GM12891 (cell line): ENCODE measurements around the gene PPP1R12B.
"Not testable (repeated sequence)": the region's sequence is repeated elsewhere in the genome, so short reads cannot be mapped to it uniquely, and the experiment has no call there.

Source experiments
- DNase-seq: peaks from one replicate; pipeline ENCODE4 v3.0.0; 2011; ENCODE audit warnings: low spot score; ENCODE audit not compliant: insufficient read length
- FAIRE-seq: peaks from 2 replicates; lab custom pipeline; 2011; peaks lifted over from hg19 to GRCh38; lab: Jason Lieb, UNC
- PAX5 ChIP-seq: IDR thresholded peaks from 2 replicates; pipeline ENCODE4 v1.6.1; 2011; ENCODE audit warnings: low read length, moderate library complexity, mild to moderate bottlenecking; ENCODE audit not compliant: insufficient read depth, severe bottlenecking
- POLR2A ChIP-seq: IDR thresholded peaks from 2 replicates; pipeline ENCODE4 v1.6.1; 2011; ENCODE audit warnings: low read depth, low read length, control low read depth
- POLR2AphosphoS5 ChIP-seq: IDR thresholded peaks from 2 replicates; pipeline ENCODE4 v1.6.1; 2011; ENCODE audit warnings: low read depth, low read length, control low read depth
- POU2F2 ChIP-seq: IDR thresholded peaks from 2 replicates; pipeline ENCODE4 v1.6.1; 2011; ENCODE audit warnings: low read depth, mild to moderate bottlenecking, control low read depth, low read length, moderate library complexity
- SPI1 ChIP-seq: IDR thresholded peaks from 2 replicates; pipeline ENCODE4 v1.6.1; 2011; ENCODE audit warnings: low read depth, low read length, control low read depth
- TAF1 ChIP-seq: IDR thresholded peaks from 2 replicates; pipeline ENCODE4 v1.6.1; 2011; ENCODE audit warnings: low read depth, low read length, control low read depth

Gene PPP1R12B

DNA sequence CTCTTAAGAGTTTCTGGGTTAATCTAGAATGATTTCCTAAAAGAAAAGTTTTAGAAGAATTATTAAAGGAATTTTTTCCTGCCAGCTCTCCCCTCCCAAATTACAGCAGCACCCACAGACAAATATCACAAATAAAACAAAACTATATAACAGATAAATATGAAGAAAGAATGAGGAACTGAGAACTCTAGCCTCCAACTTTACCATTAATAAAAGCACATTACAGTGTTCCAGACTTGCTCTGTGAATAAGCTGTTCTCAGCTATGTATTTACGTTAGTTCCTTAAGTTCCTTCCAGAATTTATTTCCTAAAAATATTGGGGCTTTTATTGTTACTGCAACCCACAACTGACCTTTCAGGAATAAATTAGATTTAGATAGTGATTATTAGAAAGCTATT, 168.6 kb downstream of the PPP1R12B start:
- not testable (repeated sequence) for FAIRE-seq, DNase-seq
- peak; percentile 78 for TF ChIP-seq SPI1

DNA sequence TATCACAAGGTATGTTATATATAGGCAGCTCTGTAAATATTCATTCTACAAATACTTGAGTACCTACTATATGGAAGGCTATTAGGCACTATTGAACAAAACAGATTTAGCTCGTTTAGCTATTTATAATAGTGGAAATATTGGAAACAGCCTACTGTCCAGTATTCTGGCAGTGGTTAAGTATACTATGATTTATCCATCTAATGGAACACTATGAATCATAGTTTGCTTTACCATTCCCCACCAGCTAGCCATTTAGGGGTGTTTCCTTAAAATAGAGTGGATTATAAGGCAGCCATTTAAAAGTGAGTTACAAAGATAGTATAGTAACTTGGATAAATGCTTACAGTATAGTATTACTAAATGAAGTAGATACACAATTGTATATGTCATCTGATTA, 169.7 kb downstream of the PPP1R12B start:
- not testable (repeated sequence) for FAIRE-seq, DNase-seq

DNA sequence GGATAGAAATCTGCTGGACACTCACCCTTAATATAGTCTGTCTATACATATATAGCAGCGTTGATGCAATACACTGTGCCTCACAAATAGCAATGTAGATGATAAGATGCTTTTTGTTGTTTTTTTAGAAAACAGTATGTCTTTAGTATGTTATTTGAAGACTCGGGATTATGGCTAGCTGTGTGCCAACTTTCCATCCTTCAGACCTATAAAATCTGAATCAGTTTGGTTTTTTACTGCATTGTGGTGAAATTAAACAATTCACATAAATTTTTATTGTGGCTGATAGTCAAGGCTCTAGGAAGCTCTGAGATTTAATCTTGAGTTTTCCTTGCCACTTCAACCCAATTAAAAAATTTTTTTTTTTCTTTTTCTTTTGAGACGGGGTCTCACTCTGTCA, 170.4 kb downstream of the PPP1R12B start:
- DNase-seq, FAIRE-seq: not testable (repeated sequence)

DNA sequence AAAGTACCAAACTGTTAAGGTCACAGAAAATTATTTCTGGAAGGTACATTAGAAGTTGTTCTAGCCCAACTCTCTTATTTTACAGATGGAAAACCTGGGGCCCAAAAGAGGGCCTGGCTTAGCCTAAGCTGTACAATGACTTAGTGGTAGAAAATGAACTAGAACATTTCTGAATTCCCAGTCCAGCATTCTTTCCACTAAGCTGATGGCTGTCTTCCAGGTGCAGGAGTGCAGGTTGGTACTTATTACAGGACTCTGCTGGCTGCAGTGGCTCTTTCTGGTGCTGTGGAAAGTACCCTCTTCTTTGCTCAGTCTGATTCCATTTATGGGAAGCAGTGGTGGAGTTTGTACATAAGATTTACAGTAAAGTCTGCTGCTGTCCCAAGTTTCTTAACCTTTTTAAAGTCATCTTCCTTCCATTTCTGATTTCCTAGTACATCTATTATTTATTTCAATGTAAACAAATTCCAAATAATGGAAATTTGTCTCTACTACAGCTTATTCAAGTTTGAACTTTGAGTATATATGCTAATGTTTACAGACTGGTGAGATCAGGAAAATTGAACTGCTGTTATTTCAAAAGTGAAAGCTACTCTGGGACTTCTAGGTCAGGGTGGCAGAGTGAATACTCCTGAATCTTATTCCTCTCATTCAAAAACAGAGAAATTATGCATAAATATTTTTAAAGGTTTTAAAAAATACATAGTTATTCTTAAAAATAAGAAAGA, 171.8 kb downstream of the PPP1R12B start:
- DNase-seq, FAIRE-seq: not testable (repeated sequence)

DNA sequence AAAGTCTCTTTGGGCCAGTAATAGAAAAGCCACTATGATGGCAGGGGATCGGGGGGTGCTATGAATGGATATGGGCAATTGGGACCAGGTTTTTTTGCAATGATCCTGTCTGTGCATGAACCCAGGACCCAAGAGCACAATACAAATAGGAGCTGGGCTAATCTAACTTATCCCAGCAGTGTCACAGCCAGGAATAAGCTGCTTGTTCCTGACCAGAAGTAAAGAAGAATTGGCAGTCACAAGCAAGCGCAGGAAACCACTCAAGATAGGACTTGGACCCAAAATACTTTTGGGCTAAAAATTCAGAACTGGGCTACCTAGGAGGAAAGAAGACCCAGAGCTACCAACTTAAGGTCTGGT, 172.3 kb downstream of the PPP1R12B start:
- FAIRE-seq: not testable (repeated sequence)

DNA sequence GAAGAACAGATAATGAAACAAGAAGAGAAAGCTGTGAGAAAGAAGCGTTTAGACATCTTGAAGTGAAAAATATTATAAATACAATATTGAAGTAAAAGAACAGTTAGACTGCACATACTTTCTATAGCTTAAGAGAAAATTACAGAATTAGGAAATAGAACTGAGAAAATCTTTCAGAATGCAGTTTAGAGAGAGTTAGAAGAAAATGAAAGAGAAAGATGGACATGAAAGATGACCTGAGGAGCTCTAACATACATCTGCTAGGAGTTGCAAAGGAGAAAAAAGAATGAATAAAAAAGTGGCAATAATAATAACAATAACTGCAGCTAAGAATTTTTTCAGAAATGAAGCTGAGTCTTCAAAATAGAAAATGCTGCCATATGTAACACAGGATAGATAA, 173.0 kb downstream of the PPP1R12B start:
- DNase-seq, FAIRE-seq: not testable (repeated sequence)

More for the DNA sequence above, 172.3 kb downstream of the PPP1R12B start:
- not testable (repeated sequence) for DNase-seq

DNA sequence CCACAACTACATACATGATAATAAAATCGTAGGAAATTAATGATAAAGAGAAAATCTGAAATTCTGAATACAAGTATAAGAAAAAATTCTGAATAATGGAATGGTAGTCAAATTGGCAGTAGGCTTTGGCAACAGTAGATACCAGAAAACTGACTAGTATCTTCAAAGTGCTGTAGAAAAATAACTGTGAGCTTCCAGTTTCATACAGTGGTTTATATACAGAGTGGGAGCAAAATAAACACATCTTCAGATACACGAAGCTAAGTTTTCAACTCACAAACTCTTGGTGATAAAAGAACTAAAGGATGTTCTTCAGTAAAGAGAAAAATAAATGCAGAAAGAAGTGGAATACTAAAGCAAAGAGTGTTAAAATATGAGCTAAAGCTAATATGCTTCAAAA, 173.4 kb downstream of the PPP1R12B start:
- TF ChIP-seq POLR2AphosphoS5 (no peak), POU2F2 (no peak), POLR2A (no peak), PAX5 (no peak), SPI1 (no peak), TAF1 (no peak)
- no peak for DNase-seq
- FAIRE-seq: no peak

DNA sequence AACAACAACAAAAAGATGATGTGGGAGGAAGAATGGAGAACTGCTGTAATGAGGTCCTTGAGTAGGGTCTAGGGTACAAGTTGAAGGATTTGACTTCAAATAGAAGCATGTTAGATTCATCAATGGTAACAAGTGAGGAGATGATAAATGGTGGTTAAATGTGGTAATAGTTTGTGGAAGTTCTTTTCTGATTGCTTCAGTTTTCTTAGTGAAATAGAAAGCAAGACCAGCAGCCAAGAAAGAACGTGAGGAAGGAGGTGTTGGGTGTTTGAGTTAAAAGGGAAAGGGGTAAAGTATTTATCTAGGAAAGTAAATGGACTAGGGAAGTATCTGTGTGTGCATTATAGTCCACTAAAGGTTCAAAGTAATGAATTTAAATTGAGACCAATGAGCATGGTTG, 177.6 kb downstream of the PPP1R12B start:
- not testable (repeated sequence) for FAIRE-seq, DNase-seq

DNA sequence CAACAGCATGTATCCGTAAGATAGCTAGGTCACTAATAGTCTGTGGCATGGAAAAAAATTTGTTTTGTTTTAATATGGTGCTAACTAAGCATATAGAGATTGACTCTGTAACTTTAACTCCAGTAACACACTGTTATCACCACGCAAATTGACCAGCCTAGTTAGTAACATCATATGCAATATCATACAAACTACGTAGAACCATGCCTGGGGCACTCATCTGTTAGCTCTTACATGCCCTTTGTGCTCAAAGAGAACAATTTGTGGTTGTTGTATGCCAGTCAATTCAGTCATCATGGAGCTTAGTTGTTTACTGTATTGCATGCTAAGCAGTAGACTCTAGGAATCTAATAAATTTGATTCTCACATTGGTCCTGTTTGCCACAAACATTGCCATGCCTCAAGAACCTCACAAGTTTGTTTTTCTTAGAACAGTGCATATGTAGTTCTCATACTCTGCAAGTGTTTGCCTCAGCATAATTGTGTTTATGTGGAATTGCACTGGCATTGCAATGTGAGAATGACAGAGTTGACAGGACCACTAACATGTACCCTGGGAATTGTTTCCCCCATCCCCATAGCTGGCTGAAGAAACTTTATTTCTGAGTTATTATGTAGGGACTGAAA, 179.7 kb downstream of the PPP1R12B start:
- FAIRE-seq, DNase-seq: not testable (repeated sequence)

DNA sequence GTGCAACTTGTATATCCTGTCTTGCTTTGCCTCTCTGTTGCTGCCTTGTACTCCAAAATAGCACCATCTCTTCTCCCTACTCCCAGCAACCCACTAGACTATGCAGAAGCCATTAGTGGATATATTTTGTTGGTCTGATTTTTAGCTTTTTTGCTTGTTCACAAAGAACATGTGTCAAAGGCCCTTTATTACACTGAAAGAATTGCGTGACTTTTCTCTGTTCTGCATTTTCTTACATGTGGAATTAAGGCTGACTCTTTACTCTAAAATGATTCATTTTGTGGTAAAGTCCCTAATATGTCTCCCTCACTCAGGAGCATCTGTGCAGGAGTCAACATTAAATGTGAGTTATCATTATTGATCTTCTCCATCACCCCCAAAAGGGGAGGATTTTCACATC, 182.2 kb downstream of the PPP1R12B start:
- FAIRE-seq, DNase-seq: not testable (repeated sequence)
- peak; percentile 60 for TF ChIP-seq SPI1

DNA sequence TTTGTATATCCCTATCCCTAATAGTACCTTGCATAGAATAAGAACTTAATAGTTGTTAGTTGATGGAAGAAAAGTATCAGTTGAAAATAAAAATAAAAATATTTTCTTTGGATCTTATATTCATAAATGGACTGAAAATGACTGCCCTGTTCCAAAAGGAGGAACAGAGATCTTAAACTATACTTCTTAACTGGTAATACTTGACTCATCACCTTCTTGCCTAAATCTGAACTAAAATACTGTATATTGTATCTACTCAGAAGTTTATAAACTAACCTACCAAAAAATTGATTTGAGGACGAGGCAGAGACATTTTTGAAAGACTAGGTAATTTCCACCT, 182.9 kb downstream of the PPP1R12B start:
- DNase-seq (no peak), FAIRE-seq (no peak)
- TF ChIP-seq SPI1 (peak; percentile 39; the same call in 1 of the 2 replicates), PAX5 (no peak)

DNA sequence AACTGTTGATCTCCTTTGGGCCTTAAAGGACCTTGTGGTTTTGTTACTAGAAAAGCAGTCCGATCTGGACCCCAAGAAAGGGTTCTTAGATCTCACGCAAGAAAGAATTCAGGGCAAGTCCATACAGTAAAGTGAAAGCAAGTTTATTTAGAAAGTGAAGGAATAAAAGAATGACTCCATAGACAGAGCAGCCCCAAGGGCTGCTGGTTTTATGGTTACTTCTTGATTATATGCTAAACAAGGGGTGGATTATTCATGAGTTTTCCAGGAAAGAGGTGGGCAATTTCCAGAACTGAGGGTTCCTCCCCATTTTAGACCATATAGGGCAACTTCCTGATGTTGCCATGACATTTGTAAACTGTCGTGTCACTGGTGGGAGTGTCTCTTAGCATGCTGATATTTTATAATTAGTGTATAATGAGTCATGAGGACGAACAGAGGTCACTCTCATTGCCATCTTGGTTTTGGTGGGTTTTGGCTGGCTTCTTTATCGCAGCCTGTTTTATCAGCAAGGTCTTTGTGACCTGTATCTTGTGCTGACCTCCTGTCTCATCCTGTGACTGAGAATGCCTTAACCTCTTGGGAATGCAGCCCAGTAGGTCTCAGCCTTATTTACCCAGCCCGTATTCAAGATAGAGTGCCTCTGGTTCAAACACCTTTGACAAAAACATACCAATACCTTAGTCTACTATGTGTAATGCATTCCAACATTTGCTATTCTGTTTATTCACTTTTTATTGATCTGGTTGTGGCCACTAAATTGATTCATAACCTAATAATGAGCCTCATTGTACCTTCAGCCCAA, 183.5 kb downstream of the PPP1R12B start:
- FAIRE-seq, DNase-seq: not testable (repeated sequence)

DNA sequence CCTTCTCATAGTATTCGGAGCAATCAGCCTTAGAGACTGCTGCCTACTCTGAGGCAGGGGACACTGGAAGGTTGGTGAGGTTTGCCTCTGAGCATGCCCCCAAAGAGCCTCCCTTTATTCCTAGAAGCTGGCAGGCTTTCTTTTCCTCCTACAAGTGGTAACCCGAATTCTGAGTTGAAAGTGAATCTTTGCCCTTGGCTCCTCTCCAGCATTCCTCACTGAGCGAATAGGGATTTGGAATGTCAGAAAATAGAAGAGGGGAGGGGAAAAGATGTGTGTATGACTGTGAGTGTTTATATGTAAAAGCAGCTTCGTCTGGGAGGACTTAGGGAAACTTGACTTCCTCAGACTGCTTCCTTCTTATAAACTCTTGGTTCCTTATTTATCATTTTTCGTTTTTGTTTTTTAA, 190.7 kb downstream of the PPP1R12B start:
- peak; percentile 15; the same call in 1 of the 2 replicates for TF ChIP-seq SPI1
- FAIRE-seq, DNase-seq: not testable (repeated sequence)

DNA sequence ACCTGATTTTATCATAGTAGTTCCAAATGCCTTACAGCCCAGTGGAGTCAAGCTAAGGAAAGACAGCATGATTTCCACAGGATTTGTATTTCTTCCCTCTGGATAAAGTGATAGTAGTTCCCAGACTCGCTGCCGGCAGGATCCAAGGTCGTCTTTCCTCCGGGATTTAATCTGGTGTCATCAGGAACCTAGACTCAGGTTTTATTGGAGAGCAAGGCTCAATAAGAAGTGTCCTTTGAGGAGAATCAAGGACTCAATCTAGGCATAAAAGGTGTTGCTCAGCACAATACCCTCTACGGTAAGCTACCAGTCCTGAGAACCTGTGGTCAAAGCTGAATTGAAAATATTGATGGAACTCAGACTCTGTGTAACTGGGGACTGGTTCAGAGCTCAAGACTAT, 191.1 kb downstream of the PPP1R12B start:
- DNase-seq, FAIRE-seq: not testable (repeated sequence)
